Measurements from ENCODE around the gene PIK3CB. TPM values are rescaled to one million over a fixed set of nuclear protein-coding genes. Genes with fewer than 3 reads are reported as not detected.

PIK3CB gene
- polyA plus RNA-seq, 1 donor from 2014 or later = 11.5 TPM

DNA sequence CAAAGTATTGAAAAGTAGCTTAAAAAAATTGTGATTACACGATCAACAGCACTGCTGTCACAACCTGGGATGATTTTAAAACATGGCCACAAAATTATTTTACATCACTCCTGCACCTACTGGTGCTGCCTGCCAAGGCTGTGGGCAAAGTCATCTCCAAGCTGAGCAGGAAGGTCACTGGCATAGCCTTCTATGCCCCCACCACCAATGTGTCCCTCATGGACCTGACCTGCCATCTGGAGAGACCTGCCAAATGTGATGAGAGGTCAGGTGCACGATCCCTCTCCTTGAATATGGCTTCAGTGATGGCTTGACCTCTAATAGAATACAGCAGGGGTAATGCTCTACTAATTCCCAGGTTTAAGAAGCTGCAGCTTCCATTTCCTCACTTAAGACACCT, 57.8 kb downstream of the PIK3CB start:
- Histone ChIP-seq H3F3A (ENCODE audit: insufficient read depth, low read length, poor library complexity, severe bottlenecking) (peaks cover 3% of the 10 kb centered on the region), H3K9ac (ENCODE audit: low read length) (no peak overlapping the region), H3K27me3 (ENCODE audit: insufficient read depth, low read depth, low read length) (no peaks in the 10 kb centered on the region), H3K9me3 (ENCODE audit: low read length) (no peaks in the 10 kb centered on the region), H3K27ac (ENCODE audit: low read length) (no peak overlapping the region), H3K9me2 (ENCODE audit: insufficient read depth, low read length) (no peaks in the 10 kb centered on the region), H4K20me1 (ENCODE audit: insufficient read depth) (no peaks in the 10 kb centered on the region), H3K36me3 (ENCODE audit: insufficient read depth, low read length) (no peaks in the 10 kb centered on the region), H3K4me2 (ENCODE audit: low read length) (no peak overlapping the region), H2AFZ (ENCODE audit: low read depth, low read length) (no peak overlapping the region), H3K4me3 (ENCODE audit: low read length) (no peak overlapping the region), H3K79me2 (replicated peaks; ENCODE audit: insufficient read depth, low read length) (no peaks in the 10 kb centered on the region)
- TF ChIP-seq, protein P1, sequence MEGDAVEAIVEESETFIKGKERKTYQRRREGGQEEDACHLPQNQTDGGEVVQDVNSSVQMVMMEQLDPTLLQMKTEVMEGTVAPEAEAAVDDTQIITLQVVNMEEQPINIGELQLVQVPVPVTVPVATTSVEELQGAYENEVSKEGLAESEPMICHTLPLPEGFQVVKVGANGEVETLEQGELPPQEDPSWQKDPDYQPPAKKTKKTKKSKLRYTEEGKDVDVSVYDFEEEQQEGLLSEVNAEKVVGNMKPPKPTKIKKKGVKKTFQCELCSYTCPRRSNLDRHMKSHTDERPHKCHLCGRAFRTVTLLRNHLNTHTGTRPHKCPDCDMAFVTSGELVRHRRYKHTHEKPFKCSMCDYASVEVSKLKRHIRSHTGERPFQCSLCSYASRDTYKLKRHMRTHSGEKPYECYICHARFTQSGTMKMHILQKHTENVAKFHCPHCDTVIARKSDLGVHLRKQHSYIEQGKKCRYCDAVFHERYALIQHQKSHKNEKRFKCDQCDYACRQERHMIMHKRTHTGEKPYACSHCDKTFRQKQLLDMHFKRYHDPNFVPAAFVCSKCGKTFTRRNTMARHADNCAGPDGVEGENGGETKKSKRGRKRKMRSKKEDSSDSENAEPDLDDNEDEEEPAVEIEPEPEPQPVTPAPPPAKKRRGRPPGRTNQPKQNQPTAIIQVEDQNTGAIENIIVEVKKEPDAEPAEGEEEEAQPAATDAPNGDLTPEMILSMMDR (IDR thresholded peaks at IDR 0.05; ENCODE audit: poor library complexity, severe bottlenecking) = no peak
- TF ChIP-seq RAD21 (conservative IDR thresholded peaks at IDR 0.05) = no peak
- no peak for TF ChIP-seq SMC3 (conservative IDR thresholded peaks at IDR 0.05; ENCODE audit: poor library complexity)
- no peak for TF ChIP-seq EZH2 (IDR thresholded peaks at IDR 0.05; ENCODE audit: borderline replicate concordance, insufficient read depth, low read length, poor library complexity, severe bottlenecking)
- TF ChIP-seq POLR2AphosphoS5 (IDR thresholded peaks at IDR 0.05) = no peak
- no peak for TF ChIP-seq MXI1 (conservative IDR thresholded peaks at IDR 0.05; ENCODE audit: poor library complexity, severe bottlenecking)
- TF ChIP-seq EP300 (conservative IDR thresholded peaks at IDR 0.05; ENCODE audit: poor library complexity, severe bottlenecking) = no peak
- TF ChIP-seq TAF1 (IDR thresholded peaks at IDR 0.05; ENCODE audit: low read depth) = no peak
- TF ChIP-seq, protein P2, sequence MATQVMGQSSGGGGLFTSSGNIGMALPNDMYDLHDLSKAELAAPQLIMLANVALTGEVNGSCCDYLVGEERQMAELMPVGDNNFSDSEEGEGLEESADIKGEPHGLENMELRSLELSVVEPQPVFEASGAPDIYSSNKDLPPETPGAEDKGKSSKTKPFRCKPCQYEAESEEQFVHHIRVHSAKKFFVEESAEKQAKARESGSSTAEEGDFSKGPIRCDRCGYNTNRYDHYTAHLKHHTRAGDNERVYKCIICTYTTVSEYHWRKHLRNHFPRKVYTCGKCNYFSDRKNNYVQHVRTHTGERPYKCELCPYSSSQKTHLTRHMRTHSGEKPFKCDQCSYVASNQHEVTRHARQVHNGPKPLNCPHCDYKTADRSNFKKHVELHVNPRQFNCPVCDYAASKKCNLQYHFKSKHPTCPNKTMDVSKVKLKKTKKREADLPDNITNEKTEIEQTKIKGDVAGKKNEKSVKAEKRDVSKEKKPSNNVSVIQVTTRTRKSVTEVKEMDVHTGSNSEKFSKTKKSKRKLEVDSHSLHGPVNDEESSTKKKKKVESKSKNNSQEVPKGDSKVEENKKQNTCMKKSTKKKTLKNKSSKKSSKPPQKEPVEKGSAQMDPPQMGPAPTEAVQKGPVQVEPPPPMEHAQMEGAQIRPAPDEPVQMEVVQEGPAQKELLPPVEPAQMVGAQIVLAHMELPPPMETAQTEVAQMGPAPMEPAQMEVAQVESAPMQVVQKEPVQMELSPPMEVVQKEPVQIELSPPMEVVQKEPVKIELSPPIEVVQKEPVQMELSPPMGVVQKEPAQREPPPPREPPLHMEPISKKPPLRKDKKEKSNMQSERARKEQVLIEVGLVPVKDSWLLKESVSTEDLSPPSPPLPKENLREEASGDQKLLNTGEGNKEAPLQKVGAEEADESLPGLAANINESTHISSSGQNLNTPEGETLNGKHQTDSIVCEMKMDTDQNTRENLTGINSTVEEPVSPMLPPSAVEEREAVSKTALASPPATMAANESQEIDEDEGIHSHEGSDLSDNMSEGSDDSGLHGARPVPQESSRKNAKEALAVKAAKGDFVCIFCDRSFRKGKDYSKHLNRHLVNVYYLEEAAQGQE (IDR thresholded peaks at IDR 0.05; ENCODE audit: borderline replicate concordance) = no peak

DNA sequence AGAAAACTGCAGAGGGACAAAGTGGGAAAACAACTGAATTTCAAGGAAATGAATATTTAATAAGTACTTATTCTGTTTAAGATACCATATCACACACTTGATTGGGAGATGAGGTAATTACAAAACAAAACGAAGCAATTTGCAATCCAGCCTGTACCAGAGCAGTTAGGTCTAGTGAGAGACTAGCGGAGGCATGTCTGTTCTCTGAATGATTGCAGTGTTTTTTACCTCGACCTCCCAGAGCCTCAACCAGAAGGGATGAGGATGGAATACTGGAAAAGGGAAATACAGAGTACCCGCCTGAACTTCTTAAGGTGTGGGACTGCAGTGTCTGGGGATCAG, 59.5 kb downstream of the PIK3CB start:
- TF ChIP-seq, protein P2 (IDR thresholded peaks at IDR 0.05; ENCODE audit: borderline replicate concordance) = no peak
- TF ChIP-seq SMC3 (conservative IDR thresholded peaks at IDR 0.05; ENCODE audit: poor library complexity) = no peak
- TF ChIP-seq TAF1 (IDR thresholded peaks at IDR 0.05; ENCODE audit: low read depth) = no peak
- TF ChIP-seq EZH2 (IDR thresholded peaks at IDR 0.05; ENCODE audit: borderline replicate concordance, insufficient read depth, low read length, poor library complexity, severe bottlenecking) = no peak
- H3K79me2 ChIP-seq (replicated peaks; ENCODE audit: insufficient read depth, low read length) = no peaks in the 10 kb centered on the region
- no peak overlapping the region for H3K4me3 ChIP-seq (ENCODE audit: low read length)
- no peak overlapping the region for H2AFZ ChIP-seq (ENCODE audit: low read depth, low read length)
- peaks cover 3% of the 10 kb centered on the region for H3F3A ChIP-seq (ENCODE audit: insufficient read depth, low read length, poor library complexity, severe bottlenecking)
- no peaks in the 10 kb centered on the region for H4K20me1 ChIP-seq (ENCODE audit: insufficient read depth)
- no peaks in the 10 kb centered on the region for H3K9me3 ChIP-seq (ENCODE audit: low read length)
- no peak overlapping the region for H3K4me2 ChIP-seq (ENCODE audit: low read length)
- no peaks in the 10 kb centered on the region for H3K9me2 ChIP-seq (ENCODE audit: insufficient read depth, low read length)
- H3K27ac ChIP-seq (ENCODE audit: low read length) = no peak overlapping the region
- no peak overlapping the region for H3K9ac ChIP-seq (ENCODE audit: low read length)
- H3K36me3 ChIP-seq (ENCODE audit: insufficient read depth, low read length) = no peaks in the 10 kb centered on the region
- H3K27me3 ChIP-seq (ENCODE audit: insufficient read depth, low read depth, low read length) = no peaks in the 10 kb centered on the region
